Gastroesophageal sphincter (tissue), 3 donors: ENCODE data around the gene PSAPL1.

Experiments
- CTCF ChIP-seq, 4 experiments: fragments of 200-600 bp in 2 of 4; fragments of 450-650 bp in 2 of 4; sonication (generic) in 1 of 4; IDR thresholded peaks; one replicate each; pipeline ENCODE4 v1.5.1; 2017 to 2019; ENCODE audit warnings: antibody characterized with exemption in 4 of 4, mild to moderate bottlenecking in 2 of 4, moderate library complexity in 2 of 4
- POLR2A ChIP-seq, 2 donors: fragments of 450-650 bp; IDR thresholded peaks; one replicate each; pipeline ENCODE4 v1.6.1; 2017; ENCODE audit warnings: antibody characterized with exemption in 2 of 2, mild to moderate bottlenecking in 2 of 2, moderate library complexity in 1 of 2
- POLR2AphosphoS5 ChIP-seq: sonication (generic); formaldehyde crosslinking; IDR thresholded peaks from one replicate; pipeline ENCODE4 v1.6.1; 2017; ENCODE audit warnings: antibody characterized with exemption

GRCh38 chr4:7464259-7464655, 29.5 kb upstream of the PSAPL1 start:
- no peak for TF ChIP-seq CTCF (IDR thresholded peaks at IDR 0.05)
- no peak for TF ChIP-seq POLR2A (IDR thresholded peaks at IDR 0.05)
- TF ChIP-seq POLR2AphosphoS5: no peak
